Measurements from ENCODE around the gene TMEM108.

TMEM108 gene

GRCh38 chr3:133386876-133387275 is 348.7 kb downstream of the TMEM108 start:
- no peak for DNase-seq (ENCODE audit: low spot score)

- DNase-seq (ENCODE audit: low spot score), result no peak
These were observed 349.1 kb downstream of the TMEM108 start for GRCh38 chr3:133387341-133387740.

GRCh38 chr3:133388696-133389395 is 350.7 kb downstream of the TMEM108 start:
- DNase-seq (ENCODE audit: low spot score), result no peak

GRCh38 chr3:133390715-133391114 is 352.5 kb downstream of the TMEM108 start:
- DNase-seq (ENCODE audit: low spot score), result no peak

- no peak for DNase-seq (ENCODE audit: low spot score)
These were observed 355.0 kb downstream of the TMEM108 start for GRCh38 chr3:133393204-133393603.

- DNase-seq (ENCODE audit: low spot score), result no peak
These were observed 355.7 kb downstream of the TMEM108 start for GRCh38 chr3:133393691-133394474.

- DNase-seq (ENCODE audit: low spot score), result no peak
These were observed 356.5 kb downstream of the TMEM108 start for GRCh38 chr3:133394561-133395311.

- no peak for DNase-seq (ENCODE audit: low spot score)
These were observed 358.7 kb downstream of the TMEM108 start for GRCh38 chr3:133396906-133397305.

- DNase-seq (ENCODE audit: low spot score), result no peak
These were observed 361.9 kb downstream of the TMEM108 start, which contains the start of gene BFSP2 for GRCh38 chr3:133400006-133400515. Gene BFSP2, plus strand, starts transcription at chr3:133400056. Its CDS starts 28 bp downstream, at chr3:133400084.

GRCh38 chr3:133401374-133402135 is 363.4 kb downstream of the TMEM108 start:
- DNase-seq (ENCODE audit: low spot score), result no peak

GRCh38 chr3:133404920-133405319 is 366.7 kb downstream of the TMEM108 start:
- no peak for DNase-seq (ENCODE audit: low spot score)

GRCh38 chr3:133408366-133408765 is 370.2 kb downstream of the TMEM108 start:
- no peak for DNase-seq (ENCODE audit: low spot score)

GRCh38 chr3:133408961-133409360 is 370.8 kb downstream of the TMEM108 start:
- no peak for DNase-seq (ENCODE audit: low spot score)

GRCh38 chr3:133410191-133410892 is 372.2 kb downstream of the TMEM108 start:
- DNase-seq (ENCODE audit: low spot score), result no peak

- no peak for DNase-seq (ENCODE audit: low spot score)
These were observed 374.3 kb downstream of the TMEM108 start for GRCh38 chr3:133412183-133413132.

- DNase-seq (ENCODE audit: low spot score), result peak; percentile 30
These were observed 375.2 kb downstream of the TMEM108 start for GRCh38 chr3:133413161-133414020.

- no peak for DNase-seq (ENCODE audit: low spot score)
These were observed 375.8 kb downstream of the TMEM108 start for GRCh38 chr3:133414021-133414392.

- DNase-seq (ENCODE audit: low spot score), result no peak
These were observed 380.2 kb downstream of the TMEM108 start for GRCh38 chr3:133418361-133418760.
